ENCODE measurements around the gene GEMIN5.

GEMIN5 gene

DNA sequence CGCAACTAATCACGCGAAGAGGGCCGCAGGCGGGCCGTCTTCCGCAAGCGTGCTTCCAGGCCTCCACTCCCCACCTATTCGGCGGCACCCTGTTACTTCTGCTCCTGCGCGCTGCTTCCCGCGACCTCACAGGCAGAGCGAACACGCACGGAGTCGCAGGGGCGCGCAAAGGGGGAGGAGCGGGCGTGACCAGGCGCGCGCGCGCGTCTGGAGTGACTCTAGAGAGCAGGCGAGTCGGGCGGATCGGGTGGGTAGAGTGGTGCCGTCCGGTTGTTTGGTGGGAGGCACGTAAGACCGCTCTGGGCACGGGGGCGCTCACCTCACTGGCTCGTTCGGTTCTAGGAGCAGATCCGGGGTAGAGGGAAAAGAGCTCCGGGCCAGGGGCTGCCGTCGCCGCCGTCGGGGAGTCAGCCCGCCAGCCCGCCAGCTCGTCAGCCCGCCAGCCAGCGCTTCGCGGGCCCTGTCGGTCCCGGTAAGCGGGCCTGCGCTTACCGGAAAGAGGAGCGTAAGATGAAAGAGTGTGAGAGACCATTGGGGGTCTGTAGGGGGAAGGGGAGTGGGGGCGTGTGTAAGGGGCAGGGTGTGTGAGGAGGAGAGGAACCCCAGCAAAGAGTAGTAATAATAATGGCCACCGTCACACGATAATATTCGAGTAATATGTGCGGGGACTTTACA is 79.6 kb downstream of the GEMIN5 start, which contains the start of gene CNOT8:
TSS of gene CNOT8 (plus strand) at position 331 of the 675 bp plus-strand sequence. CDS start 4,652 bp downstream, outside the sequence.
- H3K4me3 ChIP-seq (ENCODE audit: low read depth, low read length) = peak within 1 kb of the TSS; percentile 62
- no peak for TF ChIP-seq CTCF (IDR thresholded peaks at IDR 0.05; ENCODE audit: low read depth, low read length)

DNA sequence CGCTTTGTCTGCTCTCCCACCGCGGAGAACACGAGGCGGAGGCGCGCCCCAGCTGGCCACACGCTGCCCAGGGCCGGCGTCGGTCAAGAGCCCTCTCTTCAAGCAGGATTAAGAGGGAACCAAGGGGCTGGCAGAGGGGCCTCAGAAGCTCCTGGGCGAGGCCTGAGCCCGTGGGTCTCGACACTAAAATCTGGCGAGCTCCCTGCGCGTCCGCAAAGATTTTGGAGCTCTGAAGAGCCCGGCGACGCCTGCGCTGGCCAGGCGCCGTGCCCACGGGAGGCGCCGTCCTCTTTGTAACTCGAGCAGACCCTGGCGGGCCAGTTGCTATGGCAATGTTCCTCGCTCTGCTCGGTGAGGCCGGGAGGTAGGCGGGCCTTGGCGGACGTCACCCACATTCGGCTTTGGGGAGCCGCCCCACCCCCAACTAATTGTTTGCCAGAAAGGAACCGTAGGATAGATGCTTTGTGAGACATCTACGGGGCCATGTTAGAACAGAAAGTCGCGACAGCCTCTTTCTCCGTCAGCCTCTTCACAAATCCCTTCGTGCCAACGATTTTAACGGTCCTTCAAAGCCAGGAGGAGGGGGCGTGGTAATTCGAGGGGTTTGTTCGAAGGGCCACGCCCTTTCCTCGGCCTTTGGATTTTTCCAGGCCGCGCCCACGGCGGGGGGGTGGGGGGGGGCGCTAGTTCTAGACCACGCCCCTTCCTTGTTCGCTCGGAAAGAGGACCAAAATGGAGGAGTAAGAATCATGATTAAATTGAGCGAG is 80.3 kb downstream of the GEMIN5 start:
- TF ChIP-seq CTCF (IDR thresholded peaks at IDR 0.05; ENCODE audit: low read depth, low read length) = no peak

DNA sequence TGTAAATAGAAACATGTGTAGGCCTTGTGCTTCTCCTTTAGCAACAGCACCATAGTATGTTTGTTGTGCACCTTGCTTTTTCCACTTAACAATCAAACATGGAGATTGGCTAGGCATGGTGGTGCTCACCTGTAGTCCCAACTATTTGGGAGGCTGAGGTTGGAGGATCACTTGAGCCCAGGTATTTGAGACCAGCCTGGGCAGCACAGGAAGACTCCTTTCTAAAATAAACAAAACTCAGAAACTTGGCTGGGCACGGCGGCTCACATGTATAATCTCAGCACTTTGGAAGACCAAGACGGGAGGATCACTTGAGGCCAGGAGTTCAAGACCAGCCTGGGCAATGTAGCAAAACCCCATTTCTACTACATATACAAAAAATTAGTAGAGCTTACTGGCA is 86.7 kb downstream of the GEMIN5 start:
- no peak for TF ChIP-seq CTCF (IDR thresholded peaks at IDR 0.05; ENCODE audit: low read depth, low read length)
- H3K4me3 ChIP-seq (ENCODE audit: low read depth, low read length) = no peak overlapping the region

More for the DNA sequence above, 80.3 kb downstream of the GEMIN5 start:
- H3K4me3 ChIP-seq (ENCODE audit: low read depth, low read length) = peak overlapping the region; percentile 62

- H3K4me3 ChIP-seq (ENCODE audit: low read depth, low read length) = peak within 1 kb of the TSS; percentile 68
- TF ChIP-seq CTCF (IDR thresholded peaks at IDR 0.05; ENCODE audit: low read depth, low read length) = no peak
Measured at GRCh38 chr5:154850255-154851062, 87.6 kb downstream of the GEMIN5 start, which contains the start of gene FAXDC2. Gene FAXDC2, minus strand, starts transcription at chr5:154850603. Its CDS starts 12,425 bp downstream, at chr5:154838178.

DNA sequence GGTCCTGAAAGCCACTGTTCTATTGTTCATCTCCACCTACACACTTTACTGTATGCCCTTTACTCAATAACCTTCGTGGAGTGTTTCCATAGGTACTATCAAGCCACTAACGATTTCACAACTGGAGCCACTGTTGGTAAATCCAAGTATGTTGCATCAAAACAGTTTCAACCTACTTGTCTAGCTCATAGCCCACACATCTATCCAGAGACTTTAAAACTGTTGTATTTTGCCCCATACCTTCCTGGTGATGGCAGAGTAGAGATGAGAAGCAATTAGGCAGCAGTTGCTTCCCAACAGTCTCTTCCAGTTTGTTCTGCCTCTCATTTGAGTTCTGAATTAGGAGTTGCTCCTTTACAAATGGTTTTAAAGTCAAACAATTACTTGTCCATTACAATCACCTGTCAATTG is 88.2 kb downstream of the GEMIN5 start:
- no peak for TF ChIP-seq CTCF (IDR thresholded peaks at IDR 0.05; ENCODE audit: low read depth, low read length)
- H3K4me3 ChIP-seq (ENCODE audit: low read depth, low read length) = peak overlapping the region; percentile 68

DNA sequence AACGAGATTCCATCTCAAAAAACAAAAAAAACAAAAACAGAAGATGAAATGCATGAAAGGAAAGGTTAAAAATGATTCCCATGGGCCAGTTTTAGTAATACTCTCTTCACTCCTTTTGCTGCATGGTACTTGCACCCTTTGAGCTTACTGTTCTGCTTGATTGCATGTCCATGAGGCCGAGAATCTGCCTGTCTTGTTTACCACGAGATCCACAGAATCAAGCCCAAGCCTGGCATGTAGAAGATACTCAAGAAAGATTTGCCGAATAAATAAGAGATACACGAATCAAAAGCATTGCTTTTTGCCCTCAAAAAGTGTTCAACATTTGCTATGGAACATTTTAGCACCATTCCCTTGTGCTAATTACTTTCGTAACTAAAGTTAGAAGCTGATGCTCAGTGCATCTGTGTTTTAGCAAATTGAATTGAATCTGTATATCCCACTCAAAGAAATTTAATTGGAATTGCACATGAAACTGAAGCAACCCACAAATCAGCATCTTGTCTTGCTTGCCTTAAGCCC is 88.7 kb downstream of the GEMIN5 start:
- no peak for TF ChIP-seq CTCF (IDR thresholded peaks at IDR 0.05; ENCODE audit: low read depth, low read length)
- H3K4me3 ChIP-seq (ENCODE audit: low read depth, low read length) = peak overlapping the region; percentile 68

Measured in WI38 (cell line).